Measurements from ENCODE around the gene SCAMP1.
A peak's percentile ranks its signal among the peaks of the same experiment; 100 is the strongest.
"Not testable (repeated sequence)": the region's sequence is repeated elsewhere in the genome, so short reads cannot be mapped to it uniquely, and the experiment has no call there.

Gene SCAMP1, protein sequence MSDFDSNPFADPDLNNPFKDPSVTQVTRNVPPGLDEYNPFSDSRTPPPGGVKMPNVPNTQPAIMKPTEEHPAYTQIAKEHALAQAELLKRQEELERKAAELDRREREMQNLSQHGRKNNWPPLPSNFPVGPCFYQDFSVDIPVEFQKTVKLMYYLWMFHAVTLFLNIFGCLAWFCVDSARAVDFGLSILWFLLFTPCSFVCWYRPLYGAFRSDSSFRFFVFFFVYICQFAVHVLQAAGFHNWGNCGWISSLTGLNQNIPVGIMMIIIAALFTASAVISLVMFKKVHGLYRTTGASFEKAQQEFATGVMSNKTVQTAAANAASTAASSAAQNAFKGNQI

DNA sequence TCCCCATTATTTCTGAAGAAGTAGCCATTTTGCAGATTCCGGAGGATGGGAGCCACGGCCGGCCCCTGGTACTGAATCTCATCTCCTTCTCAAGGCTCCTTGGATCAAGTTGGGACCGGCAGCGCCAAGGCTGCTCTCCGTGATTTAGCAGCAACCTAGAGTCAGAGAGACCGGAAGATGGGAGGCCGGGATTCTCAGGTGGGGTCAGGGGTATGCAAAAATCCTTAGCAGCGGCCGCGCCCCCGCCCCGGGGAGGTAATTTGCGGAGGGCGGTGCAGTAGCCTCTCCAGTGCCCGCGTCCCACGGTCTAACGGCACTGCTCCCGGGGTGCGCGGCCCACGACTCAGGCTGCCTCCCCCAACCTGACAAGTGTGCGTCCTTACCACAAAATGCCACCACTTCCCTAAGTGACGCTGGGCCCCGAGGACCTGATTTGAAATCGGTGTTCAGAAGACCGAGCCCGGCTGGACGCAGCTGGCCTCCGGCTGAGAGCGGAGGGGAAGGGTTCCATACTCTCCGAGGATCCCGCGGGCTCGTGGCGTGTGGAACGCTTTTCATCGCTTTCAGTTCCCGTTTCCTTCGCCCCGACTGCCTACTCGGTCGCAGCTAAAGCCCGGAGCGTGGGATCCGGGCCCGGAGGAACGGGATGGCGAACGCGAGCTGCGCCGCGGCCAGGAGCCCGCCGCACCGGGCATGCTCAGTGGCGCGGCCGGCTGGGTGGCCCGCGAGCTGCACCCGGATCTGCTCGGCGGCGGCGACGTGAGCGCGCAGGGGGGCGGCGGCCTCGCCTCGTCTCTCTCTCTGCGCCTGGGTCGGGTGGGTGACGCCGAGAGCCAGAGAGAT, at the start of gene SCAMP1:
SCAMP1 (plus strand) TSS at position 787 of the 843 bp plus-strand sequence; CDS start at position 842, 55 bp downstream.
- peak; percentile 90 for DNase-seq

DNA sequence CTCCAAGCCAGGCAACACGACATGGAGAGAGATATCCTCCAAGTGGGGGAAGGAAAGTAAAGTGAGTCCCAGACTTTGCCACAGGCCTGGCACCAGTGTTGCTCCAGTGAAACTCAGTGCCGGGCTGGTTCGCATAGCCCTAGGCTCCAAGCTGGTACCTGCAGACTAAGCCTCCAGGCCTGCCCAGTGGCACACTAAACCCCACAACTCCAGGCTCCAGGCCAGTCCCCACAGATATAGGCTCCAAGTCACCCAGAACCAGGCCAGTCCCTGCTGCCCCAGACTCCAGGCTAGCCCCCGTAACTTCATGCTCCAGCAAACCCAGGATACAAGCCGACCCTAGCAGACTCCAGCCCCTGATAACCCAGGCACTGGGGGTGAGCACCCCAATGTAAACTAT, 42.9 kb upstream of the SCAMP1 start:
- no peak for DNase-seq

DNA sequence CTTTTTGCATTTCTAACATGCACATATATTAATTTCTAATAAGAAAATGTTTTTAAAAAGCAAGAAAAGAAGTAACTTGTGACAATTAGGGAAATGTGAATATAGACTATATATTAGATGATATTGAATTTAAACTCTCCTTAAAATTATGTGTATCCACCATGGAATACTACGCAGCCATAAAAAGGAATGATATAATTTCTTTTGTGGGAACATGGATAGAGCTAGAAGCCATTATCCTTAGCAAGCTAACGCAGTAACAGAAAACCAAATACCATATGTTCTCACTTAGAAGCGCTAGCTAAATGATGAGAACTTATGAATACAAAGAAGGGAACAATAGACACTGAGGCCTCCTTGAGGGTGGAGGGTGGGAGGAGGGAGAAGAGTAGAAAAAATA, 42.1 kb upstream of the SCAMP1 start:
- no peak for DNase-seq

DNA sequence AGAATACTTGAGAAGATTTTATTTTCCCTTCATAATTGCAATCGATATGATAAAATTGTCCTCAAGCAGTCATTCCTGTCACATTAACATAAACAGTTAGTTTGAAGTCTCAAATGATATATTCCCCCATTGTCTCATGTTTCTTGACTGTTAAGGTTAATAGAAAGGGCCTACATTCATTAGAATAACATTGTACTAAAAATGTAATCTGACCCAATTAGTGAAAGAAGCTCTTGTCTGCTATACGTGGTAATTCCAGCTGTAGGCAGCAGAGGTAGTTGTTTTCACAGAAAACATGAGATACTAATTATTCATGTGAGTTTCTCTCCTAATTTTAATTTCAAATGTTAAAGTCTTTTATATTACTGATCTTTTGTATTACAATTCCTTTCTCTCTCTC, 40.0 kb upstream of the SCAMP1 start:
- DNase-seq, result no peak

DNA sequence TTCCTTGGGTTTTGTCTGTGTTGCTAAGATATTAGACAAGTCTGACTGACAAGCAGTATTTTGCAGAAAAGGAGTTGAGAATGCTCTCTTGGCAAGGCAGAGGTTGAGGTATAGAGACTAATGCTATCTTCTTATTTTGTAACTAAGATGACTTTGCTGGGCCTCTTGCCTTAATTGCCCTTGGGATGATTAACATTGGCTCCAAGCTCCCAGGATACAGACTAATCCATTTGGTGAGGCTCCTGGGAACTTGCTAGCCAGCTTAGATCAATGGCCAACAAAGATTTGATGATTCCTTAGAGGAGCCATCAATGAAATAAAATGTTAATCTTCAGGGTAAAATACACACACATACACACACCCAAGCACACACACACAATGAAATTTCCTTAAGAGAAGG, 37.2 kb upstream of the SCAMP1 start:
- no peak for DNase-seq

DNA sequence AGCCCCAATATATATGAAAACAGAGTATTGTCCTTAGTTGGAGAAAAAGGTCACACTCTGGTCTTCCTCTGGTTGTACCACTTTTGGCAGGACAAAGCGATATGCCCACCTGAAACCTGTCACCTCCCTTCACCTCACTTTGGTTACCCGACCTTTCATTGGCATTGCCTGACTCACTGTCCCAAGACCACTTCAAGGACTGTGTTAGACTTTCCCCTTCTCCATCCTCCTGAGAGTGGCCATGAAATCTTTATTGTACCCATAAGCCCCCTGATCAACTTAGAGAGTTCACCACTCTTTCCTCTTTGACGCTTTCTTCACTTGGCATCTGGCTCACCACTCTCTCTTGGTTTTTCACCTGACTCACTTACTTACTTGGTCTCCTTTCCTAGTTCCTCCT, 33.5 kb upstream of the SCAMP1 start:
- DNase-seq, result no peak

DNA sequence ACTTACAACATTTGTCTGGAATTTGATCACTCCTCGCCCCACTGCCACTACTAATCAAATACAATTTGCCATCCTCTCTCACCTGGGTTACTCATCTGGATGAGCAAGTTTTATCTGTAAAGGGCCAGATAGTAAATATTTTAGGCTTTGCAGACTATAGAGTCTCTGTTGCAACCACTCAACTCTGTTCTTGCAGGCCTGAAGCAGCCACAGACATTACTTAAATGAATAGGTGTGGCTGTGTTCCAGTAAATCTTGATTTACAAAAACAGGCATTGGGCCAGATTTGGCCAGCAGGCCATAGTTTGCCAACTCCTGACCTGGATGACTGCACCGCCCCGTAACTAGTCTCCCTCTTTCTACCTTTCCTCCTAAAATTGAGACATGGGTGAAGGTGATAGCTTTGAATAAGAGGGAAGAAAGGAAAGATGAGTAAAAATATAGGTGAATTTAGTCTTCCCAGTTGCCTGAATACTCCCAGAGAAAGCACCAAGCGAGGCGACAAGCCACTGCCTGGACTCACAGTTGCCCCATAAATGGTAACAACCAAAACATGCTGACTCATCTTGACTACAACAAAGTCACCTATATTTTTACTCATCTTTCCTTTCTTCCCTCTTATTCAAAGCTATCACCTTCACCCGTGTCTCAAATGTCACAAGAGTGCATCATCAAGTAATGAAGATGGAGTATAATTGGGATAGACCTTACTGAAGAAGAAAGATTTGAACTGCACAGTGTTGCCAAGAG, 32.5 kb upstream of the SCAMP1 start:
- DNase-seq, result no peak

DNA sequence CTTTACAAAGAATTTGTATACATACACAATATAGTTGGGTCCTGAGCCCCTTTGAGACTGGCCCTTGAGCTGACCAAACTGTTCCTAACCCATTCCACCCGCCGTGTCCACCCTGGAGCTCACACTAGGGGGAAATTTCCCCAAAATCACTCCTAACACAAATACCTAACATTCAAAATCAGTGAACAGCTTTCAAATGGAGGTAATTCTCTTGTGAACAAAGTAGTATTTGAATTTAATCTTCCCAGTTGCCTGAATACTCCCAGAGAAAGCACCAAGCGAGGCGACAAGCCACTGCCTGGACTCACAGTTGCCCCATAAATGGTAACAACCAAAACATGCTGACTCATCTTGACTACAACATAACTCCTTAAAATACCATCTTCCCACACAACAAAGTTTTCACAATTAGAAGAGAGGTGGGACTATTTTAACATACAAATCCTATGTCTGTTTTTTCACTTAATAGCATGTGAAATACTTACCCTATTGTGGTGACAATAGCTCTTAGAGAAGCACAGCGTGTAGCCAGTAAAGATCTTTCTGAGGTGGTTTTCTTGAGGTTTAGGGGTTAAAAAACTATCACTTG, 31.7 kb upstream of the SCAMP1 start:
- no peak for DNase-seq

DNA sequence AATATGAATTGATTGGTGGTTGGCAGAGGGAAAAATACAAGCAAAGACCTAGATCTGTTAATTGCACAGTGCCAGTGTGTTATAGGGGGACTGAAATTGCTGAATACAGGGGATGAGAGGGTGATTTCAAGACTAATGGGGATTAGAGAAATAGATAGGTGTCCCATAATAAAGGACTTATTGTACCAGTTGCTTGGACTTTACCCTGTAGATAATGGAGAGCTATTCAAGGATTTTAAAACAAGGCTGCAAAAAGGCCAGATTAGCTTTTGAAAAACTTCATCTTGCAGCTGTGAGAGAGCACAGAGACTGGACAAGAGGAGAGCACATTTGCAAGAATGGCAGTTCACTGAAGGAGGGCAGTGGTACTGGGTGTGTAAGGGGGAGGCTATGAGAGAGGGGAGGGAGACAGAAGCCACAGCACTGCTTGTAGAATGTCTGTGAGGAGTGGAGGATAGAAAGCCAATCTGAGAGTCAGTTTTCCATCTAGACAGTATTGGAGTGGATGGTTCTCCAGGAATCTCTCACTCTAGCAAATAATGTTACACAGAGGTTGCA, 28.8 kb upstream of the SCAMP1 start:
- DNase-seq, result no peak

DNA sequence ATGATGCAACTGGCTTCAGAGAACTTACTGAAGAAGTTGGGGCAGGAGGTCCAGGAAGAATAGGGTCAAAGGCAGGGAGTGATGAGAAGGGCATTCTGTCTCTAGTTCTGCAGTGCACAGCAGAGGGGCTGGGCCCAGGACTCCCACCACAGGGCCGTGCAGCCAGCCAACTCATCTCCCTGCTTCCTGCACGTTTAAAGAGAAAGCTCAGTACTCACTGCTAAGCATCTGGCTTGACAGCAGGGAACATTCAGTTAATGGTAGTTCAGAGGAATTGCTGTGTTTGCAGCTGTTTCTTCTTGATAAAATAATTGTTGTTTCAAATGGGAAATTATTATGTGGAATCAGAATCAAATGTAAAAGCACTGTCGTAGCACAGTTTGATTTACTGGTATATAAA, 25.6 kb upstream of the SCAMP1 start:
- no peak for DNase-seq

DNA sequence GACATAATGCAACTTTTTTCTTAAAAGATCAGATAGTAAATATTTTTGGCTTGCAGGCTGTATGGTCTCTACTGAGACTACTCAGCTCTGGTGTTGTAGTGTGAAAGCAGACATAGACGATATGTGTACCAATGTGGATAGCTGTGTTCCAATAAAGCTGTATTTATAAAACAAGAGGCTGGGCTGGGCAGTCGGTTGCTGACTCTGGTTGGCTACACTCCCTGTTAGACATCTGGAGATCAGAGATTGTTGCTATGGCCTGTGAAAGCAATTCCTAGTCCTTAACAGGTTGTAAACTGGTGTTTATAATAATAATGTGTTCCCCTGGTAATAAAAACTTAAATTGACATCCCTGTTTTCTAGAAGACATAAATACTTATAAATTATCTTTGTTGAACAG, 24.4 kb upstream of the SCAMP1 start:
- no peak for DNase-seq

DNA sequence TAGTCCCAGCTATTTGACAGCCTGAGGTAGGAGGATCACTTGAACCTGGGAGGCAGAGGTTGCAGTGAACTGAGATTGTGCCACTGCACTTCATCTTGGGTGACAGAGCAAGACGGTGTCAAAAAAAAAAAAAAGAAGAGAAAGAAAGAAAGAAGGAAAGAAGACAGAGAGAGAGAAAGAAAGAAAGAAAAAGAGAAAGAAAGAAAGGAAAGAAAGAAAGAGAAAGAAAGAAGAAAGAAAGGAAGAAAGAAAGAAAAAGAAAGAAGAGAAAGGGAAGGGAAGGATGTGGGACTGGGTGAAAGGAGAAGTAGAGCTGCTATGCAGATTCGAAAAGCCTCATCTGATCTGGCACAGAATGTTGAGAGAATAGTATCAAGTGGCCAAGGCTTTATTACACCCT, 23.7 kb upstream of the SCAMP1 start:
- DNase-seq, result no peak

DNA sequence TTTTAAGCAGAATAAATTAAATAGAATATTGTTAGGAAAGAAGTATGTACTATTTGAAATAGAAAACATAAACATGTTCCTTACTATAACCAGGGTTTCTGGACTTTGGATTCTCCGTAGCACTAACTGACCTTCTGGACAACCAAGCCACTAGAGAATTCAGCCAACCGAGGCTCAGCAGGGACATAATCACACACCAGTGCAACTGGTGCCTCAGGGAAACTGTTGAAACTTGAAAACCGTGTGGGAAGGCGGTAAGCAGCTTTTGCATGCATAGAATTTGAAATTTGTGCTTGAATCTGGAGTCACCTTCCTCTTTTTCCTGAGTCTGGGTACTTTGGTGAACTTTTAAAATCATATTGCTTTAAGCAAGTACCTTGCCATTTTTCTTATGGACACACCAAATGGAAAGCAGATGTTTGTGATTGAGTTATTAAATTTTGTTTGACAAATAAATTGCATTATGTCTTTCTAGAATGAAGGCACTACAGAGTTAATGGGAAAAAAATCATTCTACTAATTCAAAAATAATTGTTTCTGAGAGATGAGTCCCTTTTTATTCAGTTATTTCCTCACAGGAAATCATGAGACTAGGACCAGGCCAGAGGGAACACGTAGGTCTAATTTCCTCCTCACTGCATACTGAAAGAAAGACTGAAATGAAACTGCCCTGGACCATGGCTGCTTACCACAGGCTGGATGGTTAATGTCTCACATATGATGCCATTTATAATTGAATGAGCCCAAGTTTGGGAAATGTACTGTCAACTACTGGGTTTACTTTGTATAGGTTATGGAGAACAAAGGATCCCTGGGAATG, 20.6 kb upstream of the SCAMP1 start:
- no peak for DNase-seq

DNA sequence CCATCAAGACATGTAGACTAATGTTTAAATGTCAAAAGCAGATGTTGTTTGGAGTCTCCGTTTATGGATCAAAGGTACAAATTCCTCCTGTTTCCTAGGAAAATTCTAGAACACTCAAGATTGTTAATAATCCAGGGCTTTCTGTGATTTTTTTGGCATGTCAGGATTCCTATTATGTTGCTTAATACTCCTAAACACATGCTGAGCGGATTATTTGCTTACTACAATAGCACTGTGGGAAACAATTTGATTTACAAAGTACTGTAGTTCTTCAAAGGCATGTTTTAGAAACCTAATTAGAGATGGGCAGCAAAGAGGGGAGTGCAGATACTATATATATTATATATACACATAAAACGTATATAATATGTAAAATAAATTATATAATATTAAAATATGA, 19.0 kb upstream of the SCAMP1 start:
- no peak for DNase-seq

DNA sequence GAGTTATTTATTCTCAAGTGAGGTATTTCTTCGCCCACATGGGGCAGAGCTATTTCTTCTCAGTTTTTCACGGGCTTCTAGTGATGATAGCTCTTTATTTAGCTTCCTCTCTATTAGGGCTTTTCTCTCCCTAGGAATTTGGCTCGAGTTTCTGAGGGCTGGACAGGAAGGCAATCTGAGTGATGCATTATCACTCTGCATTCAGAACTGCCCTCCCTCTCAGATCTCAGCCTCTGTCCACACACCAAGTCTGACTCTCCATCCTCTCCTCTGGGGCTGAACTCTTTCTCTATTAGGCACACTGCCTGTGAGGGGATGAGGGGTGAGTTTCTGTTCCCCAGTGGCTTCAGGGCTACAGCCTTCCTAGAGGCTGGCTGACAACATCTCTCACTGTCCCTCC, 14.9 kb upstream of the SCAMP1 start:
- DNase-seq, result no peak

DNA sequence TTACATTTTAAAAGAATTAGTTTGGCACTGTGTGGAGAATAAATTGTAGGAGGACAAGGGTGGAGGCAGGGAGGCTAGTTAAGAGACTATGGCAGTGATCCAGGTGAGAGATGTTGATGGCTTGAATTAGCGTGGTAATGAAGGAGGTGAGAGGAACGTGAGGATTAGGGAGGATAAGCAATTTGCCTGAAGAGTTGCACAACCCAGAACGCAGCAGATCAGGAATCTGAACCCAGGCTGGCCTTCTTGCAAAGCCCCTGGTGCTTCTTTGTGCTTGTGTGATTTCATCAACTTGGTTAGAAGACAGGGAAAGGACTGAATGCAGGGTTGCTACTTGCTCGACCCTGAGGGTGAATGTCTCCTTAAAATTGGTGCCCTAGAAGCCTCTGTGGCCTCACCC, 6.9 kb upstream of the SCAMP1 start:
- DNase-seq, result no peak

DNA sequence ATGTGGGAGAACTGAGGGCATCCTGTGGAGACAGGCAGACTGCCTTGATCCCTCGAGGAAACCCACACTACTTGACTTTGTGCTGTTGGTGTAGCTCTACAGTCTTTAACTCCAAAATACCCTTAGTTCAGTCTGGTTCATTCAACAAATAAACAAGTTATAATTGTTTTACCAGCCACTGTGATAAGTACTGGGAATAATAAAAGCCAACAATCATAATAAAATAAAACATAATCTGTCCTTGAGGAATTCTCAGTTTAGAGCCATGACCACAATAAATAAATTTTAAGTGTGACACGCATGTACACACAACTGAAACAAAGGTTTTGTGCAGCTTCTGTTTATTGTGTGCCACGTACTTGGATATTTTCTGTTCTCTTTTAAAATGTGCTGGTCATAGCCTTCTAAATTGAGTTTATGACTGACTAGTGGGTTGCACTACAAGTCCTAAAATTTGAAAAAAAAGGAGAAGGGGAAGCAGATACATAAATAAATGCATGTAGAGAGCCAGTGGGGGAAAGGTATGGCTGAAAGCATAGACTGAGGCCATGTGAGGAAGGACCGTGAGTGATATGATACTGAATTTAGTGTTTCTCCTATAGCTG, 6.2 kb upstream of the SCAMP1 start:
- no peak for DNase-seq

DNA sequence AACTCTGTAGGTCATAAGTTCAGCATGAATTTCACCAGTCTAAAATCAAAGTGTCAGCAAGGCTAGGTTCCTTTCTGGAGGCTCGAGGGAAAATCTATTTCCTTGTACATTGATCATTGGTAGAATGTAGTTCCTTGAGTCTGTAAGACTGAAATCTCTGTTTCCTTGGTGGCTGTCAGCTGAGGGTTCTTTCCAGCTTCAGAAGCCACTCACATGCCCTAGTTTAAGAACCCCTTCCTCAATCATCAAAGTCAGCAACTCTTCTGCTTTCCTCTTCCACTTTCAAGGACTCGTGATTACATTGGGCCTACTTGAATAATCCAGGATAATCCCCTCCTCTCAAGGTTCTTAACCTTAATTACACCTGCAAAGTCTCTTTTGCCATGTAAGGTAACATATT, 4.9 kb upstream of the SCAMP1 start:
- DNase-seq, result no peak

DNA sequence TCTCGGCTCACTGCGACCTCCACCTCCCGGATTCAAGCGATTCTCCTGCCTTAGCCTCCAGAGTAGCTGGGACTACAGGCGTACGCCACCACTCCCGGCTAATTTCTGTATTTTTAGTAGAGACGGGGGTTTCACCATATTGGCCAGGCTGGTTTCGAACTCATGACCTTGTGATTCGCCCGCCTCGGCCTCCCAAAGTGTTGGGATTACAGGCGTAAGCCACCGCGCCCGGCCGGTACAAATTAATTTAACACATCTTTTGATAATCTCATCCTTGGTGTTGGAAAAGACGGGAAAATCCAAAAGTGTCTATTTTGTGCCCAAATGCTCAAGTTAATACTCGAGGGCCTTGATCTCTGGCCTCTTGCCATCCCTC, 974 bp upstream of the SCAMP1 start:
- DNase-seq, result not testable (repeated sequence)

DNA sequence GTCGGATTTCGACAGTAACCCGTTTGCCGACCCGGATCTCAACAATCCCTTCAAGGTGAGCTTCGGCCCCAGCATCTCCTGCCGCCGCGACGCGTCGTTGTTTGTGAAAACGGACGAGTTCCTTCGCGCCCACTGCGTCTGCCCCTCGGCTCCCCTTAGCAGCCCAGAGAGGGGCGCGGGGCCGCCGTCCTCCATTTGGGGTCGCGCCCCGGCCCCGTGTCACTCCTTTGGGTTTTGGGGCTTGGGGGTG, 182 bp downstream of the SCAMP1 start:
- no peak for DNase-seq

DNA sequence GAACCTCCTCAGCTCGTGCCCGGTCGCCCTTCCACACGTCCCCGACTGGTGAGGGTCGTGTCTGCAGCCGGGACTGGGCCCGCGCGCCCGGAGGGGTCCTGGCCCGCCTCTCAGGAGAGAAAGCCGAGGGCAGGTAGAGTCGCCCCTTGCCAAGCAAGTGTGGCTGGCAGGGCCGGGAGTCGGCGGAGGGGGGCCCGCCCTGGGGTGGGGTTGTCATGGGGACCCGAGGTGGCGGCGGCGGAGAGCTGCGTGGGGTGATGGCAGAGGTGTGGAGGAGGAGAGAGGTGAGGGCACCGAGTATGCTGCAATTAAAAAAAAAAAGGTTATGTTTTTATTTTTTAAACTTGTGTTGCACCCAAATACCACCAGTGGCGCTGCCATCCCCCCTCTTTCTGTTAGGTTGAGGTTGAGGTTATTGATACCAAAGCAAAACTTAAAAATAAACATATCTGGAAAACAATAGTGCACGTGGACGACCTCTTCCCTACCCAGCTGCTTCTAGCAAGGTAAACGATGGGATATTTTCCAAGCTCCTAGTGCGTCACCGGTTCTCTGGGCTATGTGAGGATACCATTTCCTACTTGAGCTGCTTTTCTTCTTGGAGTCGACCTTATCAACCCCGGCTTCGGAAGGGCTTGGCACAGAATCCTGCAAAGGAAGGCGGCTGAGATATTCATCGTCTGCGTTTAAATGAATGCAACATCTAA, 660 bp downstream of the SCAMP1 start:
- DNase-seq, result peak; percentile 79
